ENCODE measurements around the gene ZIC5.

Gene ZIC5

DNA sequence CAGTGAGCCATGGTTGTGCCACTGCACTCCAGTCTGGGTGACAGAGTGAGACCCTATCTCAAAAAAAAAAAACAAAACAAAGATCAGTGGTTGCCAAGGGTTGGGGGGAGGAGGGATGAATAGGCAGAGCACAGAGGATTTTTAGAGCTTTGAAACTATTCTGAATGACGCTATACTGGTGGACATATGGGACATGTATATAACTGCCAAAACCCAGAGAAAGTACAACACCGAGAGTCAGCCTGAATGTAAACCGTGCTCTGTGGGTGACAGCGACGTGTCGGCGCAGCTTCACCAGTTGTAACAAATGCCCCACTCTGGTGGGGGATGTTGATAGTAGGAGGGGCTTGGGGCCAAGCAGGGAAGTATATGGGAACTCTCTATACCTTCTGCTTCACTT lies 32.9 kb downstream of the ZIC5 start:
- in situ Hi-C loops (cut with MboI; ENCODE audit: low pct_unique_long_range_greater_than_20kb, low sequenced_read_pairs, unreplicated experiment): no loop called here
- no peak for DNase-seq (ENCODE audit: low spot score)
- TF ChIP-seq, protein P1, sequence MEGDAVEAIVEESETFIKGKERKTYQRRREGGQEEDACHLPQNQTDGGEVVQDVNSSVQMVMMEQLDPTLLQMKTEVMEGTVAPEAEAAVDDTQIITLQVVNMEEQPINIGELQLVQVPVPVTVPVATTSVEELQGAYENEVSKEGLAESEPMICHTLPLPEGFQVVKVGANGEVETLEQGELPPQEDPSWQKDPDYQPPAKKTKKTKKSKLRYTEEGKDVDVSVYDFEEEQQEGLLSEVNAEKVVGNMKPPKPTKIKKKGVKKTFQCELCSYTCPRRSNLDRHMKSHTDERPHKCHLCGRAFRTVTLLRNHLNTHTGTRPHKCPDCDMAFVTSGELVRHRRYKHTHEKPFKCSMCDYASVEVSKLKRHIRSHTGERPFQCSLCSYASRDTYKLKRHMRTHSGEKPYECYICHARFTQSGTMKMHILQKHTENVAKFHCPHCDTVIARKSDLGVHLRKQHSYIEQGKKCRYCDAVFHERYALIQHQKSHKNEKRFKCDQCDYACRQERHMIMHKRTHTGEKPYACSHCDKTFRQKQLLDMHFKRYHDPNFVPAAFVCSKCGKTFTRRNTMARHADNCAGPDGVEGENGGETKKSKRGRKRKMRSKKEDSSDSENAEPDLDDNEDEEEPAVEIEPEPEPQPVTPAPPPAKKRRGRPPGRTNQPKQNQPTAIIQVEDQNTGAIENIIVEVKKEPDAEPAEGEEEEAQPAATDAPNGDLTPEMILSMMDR (IDR thresholded peaks at IDR 0.05; ENCODE audit: extremely low read depth, insufficient read depth, missing control alignments): no peak

DNA sequence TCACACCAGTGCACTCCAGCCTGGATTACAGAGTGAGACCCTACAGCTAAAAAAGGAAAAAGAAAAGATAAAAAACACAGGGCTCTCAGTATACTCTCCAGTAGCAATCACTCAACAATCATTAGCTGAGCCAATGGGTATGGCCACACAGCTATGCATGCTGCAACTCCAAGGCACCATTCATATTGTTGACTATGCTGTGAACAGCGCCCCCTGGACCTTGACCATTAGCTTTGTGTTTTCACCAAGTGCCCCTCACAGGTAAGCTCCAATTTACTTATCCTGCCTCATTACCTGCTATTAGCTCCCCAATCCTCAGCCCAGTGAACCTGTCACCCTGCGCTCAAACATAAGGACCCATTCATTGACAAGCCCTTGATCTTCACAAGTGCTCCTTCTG lies 35.8 kb downstream of the ZIC5 start:
- DNase-seq (ENCODE audit: low spot score): no peak
- TF ChIP-seq, protein P1 (IDR thresholded peaks at IDR 0.05; ENCODE audit: extremely low read depth, insufficient read depth, missing control alignments): peak; percentile 11
- in situ Hi-C loops (cut with MboI; ENCODE audit: low pct_unique_long_range_greater_than_20kb, low sequenced_read_pairs, unreplicated experiment): no loop called here

DNA sequence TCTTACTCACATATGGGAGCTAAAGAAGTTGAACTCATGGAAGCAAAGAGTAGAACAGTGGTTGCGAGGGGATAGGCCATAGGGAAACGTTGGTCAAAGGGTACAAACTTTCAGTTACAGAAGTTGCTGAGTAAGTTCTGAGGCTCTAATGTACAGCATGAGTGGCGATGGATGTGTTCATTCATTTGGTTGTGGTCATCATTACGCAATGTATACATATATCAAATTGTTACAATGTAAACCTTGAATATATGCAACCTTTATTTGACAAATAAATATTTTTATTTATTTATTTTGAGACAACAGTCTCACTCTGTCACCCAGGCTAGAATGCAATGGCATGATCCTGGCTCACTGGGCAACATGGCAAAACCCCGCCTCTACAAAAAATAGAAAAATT lies 38.7 kb downstream of the ZIC5 start:
- DNase-seq (ENCODE audit: low spot score): no peak
- TF ChIP-seq, protein P1 (IDR thresholded peaks at IDR 0.05; ENCODE audit: extremely low read depth, insufficient read depth, missing control alignments): no peak
- in situ Hi-C loops (cut with MboI; ENCODE audit: low pct_unique_long_range_greater_than_20kb, low sequenced_read_pairs, unreplicated experiment): no loop called here

DNA sequence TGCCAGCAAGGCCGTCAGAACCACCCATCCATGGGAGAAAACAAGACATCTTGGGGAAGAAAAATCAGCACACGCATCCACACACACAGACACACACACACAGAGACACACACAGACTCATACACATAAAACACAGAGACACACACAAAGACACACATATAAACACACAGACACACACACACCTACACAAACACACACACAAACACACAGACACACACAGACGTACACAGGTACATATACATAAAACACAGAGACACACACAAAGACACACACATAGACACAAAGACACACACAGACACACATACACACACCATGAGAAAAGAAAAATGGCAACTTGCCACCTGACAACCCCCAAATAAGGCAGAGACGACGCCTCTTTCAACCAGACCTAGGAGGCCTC lies 40.6 kb downstream of the ZIC5 start:
- DNase-seq (ENCODE audit: low spot score): no peak
- in situ Hi-C loops (cut with MboI; ENCODE audit: low pct_unique_long_range_greater_than_20kb, low sequenced_read_pairs, unreplicated experiment): no loop called here

DNA sequence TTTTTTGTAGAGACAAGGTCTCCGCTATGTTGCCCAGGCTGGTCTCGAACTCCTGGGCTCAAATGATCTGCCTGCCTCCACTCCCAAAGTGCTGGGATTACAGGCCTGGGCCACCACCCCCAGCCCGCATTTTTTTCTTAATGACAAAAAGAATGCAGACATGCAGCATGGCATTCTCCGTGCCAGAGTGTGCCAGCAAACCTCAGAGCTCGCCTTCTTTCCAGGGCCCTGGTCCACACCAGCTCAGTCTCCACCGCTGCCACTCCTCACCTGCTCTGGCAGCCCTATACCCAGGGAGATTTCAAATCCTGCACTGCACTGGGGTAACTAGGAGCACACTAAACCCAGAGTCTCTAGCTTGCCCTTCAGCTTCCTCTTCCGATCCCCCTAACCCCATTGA lies 41.7 kb downstream of the ZIC5 start:
- in situ Hi-C loops (cut with MboI; ENCODE audit: low pct_unique_long_range_greater_than_20kb, low sequenced_read_pairs, unreplicated experiment): no loop called here
- no peak for DNase-seq (ENCODE audit: low spot score)
- TF ChIP-seq, protein P1 (IDR thresholded peaks at IDR 0.05; ENCODE audit: extremely low read depth, insufficient read depth, missing control alignments): no peak

More for the DNA sequence above, 40.6 kb downstream of the ZIC5 start:
- TF ChIP-seq, protein P1 (IDR thresholded peaks at IDR 0.05; ENCODE audit: extremely low read depth, insufficient read depth, missing control alignments): no peak

DNA sequence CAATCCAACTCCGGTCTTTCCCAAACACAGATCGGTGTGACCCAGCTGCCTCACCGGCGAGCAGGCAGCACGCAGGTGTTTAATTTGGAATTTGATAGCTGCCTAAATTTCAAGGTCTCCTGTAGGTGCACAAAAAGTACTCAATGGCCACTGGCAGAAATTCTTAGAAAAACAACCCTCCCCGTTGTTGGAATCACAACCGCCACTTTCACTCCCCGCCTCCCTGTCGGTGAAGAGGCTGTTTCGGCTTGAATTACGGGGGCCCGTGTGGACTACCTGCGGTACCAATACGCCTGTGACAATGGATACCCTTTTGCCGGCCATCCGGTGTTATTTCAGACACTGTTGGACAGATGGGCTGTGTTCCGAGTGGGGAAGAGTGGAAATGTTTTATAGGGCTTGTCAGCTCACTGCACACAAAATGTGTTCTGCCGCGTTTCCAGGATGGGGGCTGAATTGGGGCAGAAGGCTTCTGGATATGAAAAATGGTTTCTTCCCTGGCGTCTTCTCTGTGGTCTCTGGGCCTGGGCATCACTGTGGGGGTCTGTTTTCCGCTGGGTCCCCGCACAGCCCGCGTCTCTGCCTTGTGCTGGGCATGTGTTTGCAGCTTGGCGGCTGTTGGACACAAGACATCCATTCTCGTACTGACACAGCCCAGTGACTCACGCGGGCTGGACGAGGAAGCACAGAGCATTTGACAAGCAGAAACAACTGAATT lies 45.4 kb downstream of the ZIC5 start:
- in situ Hi-C loops (cut with MboI; ENCODE audit: low pct_unique_long_range_greater_than_20kb, low sequenced_read_pairs, unreplicated experiment): no loop called here
- TF ChIP-seq, protein P1 (IDR thresholded peaks at IDR 0.05; ENCODE audit: extremely low read depth, insufficient read depth, missing control alignments): no peak
- no peak for DNase-seq (ENCODE audit: low spot score)
